ENCODE data around the gene ETV4. TPM values are rescaled to one million over a fixed set of nuclear protein-coding genes. Genes with fewer than 3 reads are reported as not detected.
A peak's percentile ranks its signal among the peaks of the same experiment; 100 is the strongest.

The ETV4 gene
- polyA plus RNA-seq, result 0.12 and 0.61 TPM in 2 replicates
- polyA minus RNA-seq, result 0.49 TPM in 1 of 2 replicates, not detected in the other

DNA sequence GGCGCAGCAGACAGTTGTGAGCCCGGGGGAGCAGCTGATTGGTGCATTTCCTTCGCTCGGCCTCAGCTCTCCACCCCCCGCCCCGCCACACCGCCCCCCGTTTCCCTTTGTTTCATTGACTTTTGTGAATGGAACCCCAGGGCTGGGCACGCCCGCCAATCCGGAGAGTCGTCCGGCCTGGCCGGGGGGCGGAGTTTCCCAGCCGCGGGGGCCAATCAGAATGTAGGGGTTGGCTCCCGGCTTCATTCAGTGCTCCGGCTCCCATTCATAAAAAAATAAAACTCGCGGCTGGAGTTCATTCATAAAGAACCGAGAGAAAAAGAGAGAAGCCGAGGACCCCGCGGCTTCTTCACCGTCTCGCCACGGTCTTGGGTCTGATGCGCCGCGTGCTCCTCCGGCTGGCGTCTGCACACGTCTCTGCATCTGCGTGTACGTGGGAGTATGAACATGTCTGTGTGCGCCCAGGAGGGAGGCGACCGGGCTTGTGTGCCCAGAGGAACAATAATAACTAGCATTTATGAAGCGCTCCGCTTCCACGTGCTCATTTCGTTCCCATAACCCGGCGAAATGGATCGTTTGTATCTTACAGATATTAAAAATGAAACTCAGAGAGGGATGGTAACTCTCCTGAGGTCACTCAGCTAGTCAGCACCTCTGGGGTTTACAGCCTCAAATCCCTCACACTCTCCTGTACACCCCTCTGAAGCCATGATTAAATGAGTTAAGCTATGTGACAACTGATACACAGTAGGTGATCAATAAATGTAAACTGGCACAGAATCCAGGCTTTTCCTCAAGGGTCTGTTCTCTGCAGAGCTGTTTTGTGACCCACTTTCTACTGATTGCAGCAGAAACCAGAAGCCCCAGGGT lies at the start of gene ETV4:
ETV4 (minus strand) TSS at position 22 of the 870 bp plus-strand sequence. CDS start 723 bp downstream, outside the sequence.
- Histone ChIP-seq H3K36me3 (ENCODE audit: insufficient read depth, low read length) (no peaks in the 10 kb centered on the region), H3F3A (ENCODE audit: insufficient read depth, low read length, poor library complexity, severe bottlenecking) (no peaks in the 10 kb centered on the region), H3K79me2 (replicated peaks; ENCODE audit: insufficient read depth, low read length) (no peaks in the 10 kb centered on the region), H3K27ac (ENCODE audit: low read length) (no peak within 1 kb of the TSS), H3K4me2 (ENCODE audit: low read length) (peak within 1 kb of the TSS; percentile 96), H3K9me2 (ENCODE audit: insufficient read depth, low read length) (no peaks in the 10 kb centered on the region), H3K4me3 (ENCODE audit: low read length) (peak within 1 kb of the TSS; percentile 79), H2AFZ (ENCODE audit: low read depth, low read length) (peak within 1 kb of the TSS; percentile 56), H3K9ac (ENCODE audit: low read length) (peak within 1 kb of the TSS; percentile 67), H4K20me1 (ENCODE audit: insufficient read depth) (no peaks in the 10 kb centered on the region), H3K27me3 (ENCODE audit: insufficient read depth, low read depth, low read length) (peaks cover 55% of the 10 kb centered on the region), H3K9me3 (ENCODE audit: low read length) (no peaks in the 10 kb centered on the region)
- TF ChIP-seq EZH2 (IDR thresholded peaks at IDR 0.05; ENCODE audit: borderline replicate concordance, insufficient read depth, low read length, poor library complexity, severe bottlenecking) (no peak), POLR2AphosphoS5 (IDR thresholded peaks at IDR 0.05) (peak; percentile 8), MXI1 (conservative IDR thresholded peaks at IDR 0.05; ENCODE audit: poor library complexity, severe bottlenecking) (peak; percentile 60)

DNA sequence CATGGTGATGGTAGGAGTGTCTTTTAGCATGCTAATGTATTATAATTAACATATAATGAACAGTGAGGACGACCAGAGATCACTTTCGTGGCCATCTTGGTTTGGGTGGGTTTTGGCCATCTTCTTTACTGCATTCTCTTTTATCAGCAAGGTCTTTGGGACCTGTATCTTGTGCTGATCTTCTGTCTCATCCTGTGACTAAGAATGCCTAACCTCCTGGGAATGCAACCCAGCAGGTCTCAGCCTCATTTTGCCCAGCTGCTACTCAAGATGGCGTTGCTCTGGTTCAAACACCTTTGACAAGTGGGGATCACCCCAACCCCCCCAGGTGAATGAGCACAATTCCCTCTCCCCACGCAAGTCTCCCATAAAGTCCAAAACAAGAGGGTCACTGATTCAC lies 49.3 kb upstream of the ETV4 start:
- no peaks in the 10 kb centered on the region for H3F3A ChIP-seq (ENCODE audit: insufficient read depth, low read length, poor library complexity, severe bottlenecking)
- H2AFZ ChIP-seq (ENCODE audit: low read depth, low read length), result no peak overlapping the region
- H3K79me2 ChIP-seq (replicated peaks; ENCODE audit: insufficient read depth, low read length), result no peaks in the 10 kb centered on the region
- H4K20me1 ChIP-seq (ENCODE audit: insufficient read depth), result no peaks in the 10 kb centered on the region
- H3K27me3 ChIP-seq (ENCODE audit: insufficient read depth, low read depth, low read length), result no peaks in the 10 kb centered on the region
- H3K9me2 ChIP-seq (ENCODE audit: insufficient read depth, low read length), result no peaks in the 10 kb centered on the region
- no peak overlapping the region for H3K4me3 ChIP-seq (ENCODE audit: low read length)
- no peak overlapping the region for H3K4me2 ChIP-seq (ENCODE audit: low read length)
- TF ChIP-seq SMC3 (conservative IDR thresholded peaks at IDR 0.05; ENCODE audit: poor library complexity) (no peak), MXI1 (conservative IDR thresholded peaks at IDR 0.05; ENCODE audit: poor library complexity, severe bottlenecking) (no peak), POLR2AphosphoS5 (IDR thresholded peaks at IDR 0.05) (no peak), RAD21 (conservative IDR thresholded peaks at IDR 0.05) (no peak), TAF1 (IDR thresholded peaks at IDR 0.05; ENCODE audit: low read depth) (no peak), EZH2 (IDR thresholded peaks at IDR 0.05; ENCODE audit: borderline replicate concordance, insufficient read depth, low read length, poor library complexity, severe bottlenecking) (no peak), EP300 (conservative IDR thresholded peaks at IDR 0.05; ENCODE audit: poor library complexity, severe bottlenecking) (no peak)
- TF ChIP-seq, protein P1, sequence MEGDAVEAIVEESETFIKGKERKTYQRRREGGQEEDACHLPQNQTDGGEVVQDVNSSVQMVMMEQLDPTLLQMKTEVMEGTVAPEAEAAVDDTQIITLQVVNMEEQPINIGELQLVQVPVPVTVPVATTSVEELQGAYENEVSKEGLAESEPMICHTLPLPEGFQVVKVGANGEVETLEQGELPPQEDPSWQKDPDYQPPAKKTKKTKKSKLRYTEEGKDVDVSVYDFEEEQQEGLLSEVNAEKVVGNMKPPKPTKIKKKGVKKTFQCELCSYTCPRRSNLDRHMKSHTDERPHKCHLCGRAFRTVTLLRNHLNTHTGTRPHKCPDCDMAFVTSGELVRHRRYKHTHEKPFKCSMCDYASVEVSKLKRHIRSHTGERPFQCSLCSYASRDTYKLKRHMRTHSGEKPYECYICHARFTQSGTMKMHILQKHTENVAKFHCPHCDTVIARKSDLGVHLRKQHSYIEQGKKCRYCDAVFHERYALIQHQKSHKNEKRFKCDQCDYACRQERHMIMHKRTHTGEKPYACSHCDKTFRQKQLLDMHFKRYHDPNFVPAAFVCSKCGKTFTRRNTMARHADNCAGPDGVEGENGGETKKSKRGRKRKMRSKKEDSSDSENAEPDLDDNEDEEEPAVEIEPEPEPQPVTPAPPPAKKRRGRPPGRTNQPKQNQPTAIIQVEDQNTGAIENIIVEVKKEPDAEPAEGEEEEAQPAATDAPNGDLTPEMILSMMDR (IDR thresholded peaks at IDR 0.05; ENCODE audit: poor library complexity, severe bottlenecking), result no peak
- TF ChIP-seq, protein P2, sequence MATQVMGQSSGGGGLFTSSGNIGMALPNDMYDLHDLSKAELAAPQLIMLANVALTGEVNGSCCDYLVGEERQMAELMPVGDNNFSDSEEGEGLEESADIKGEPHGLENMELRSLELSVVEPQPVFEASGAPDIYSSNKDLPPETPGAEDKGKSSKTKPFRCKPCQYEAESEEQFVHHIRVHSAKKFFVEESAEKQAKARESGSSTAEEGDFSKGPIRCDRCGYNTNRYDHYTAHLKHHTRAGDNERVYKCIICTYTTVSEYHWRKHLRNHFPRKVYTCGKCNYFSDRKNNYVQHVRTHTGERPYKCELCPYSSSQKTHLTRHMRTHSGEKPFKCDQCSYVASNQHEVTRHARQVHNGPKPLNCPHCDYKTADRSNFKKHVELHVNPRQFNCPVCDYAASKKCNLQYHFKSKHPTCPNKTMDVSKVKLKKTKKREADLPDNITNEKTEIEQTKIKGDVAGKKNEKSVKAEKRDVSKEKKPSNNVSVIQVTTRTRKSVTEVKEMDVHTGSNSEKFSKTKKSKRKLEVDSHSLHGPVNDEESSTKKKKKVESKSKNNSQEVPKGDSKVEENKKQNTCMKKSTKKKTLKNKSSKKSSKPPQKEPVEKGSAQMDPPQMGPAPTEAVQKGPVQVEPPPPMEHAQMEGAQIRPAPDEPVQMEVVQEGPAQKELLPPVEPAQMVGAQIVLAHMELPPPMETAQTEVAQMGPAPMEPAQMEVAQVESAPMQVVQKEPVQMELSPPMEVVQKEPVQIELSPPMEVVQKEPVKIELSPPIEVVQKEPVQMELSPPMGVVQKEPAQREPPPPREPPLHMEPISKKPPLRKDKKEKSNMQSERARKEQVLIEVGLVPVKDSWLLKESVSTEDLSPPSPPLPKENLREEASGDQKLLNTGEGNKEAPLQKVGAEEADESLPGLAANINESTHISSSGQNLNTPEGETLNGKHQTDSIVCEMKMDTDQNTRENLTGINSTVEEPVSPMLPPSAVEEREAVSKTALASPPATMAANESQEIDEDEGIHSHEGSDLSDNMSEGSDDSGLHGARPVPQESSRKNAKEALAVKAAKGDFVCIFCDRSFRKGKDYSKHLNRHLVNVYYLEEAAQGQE (IDR thresholded peaks at IDR 0.05; ENCODE audit: borderline replicate concordance), result no peak
- no peaks in the 10 kb centered on the region for H3K36me3 ChIP-seq (ENCODE audit: insufficient read depth, low read length)
- H3K9me3 ChIP-seq (ENCODE audit: low read length), result no peaks in the 10 kb centered on the region
- H3K9ac ChIP-seq (ENCODE audit: low read length), result no peak overlapping the region
- H3K27ac ChIP-seq (ENCODE audit: low read length), result no peak overlapping the region

Data from neural cell (in vitro differentiated cells).